Glutamatergic neuron (in vitro differentiated cells): ENCODE results near the gene PHLDB2. TPM values are rescaled to one million over a fixed set of nuclear protein-coding genes. Genes with fewer than 3 reads are reported as not detected.

Experiments
- DNase-seq: peaks from one replicate; pipeline ENCODE4 v3.0.0; 2022
- H3K27ac Mint-ChIP-seq: one replicate; pipeline ENCODE4 v1.8.0; 2020; ENCODE audit warnings: mild to moderate bottlenecking, mixed read lengths, inconsistent platforms; ENCODE audit not compliant: unreplicated experiment
- H3K27me3 Mint-ChIP-seq: one replicate; pipeline ENCODE4 v1.8.0; 2020; ENCODE audit warnings: mild to moderate bottlenecking, moderate library complexity, mixed read lengths, inconsistent platforms; ENCODE audit not compliant: unreplicated experiment
- H3K36me3 Mint-ChIP-seq: one replicate; pipeline ENCODE4 v1.8.0; 2020; ENCODE audit warnings: mild to moderate bottlenecking, mixed read lengths, inconsistent platforms; ENCODE audit not compliant: unreplicated experiment
- H3K4me1 Mint-ChIP-seq: one replicate; pipeline ENCODE4 v1.8.0; 2020; ENCODE audit warnings: mild to moderate bottlenecking, low read depth, mixed read lengths, inconsistent platforms; ENCODE audit not compliant: unreplicated experiment
- H3K4me3 Mint-ChIP-seq: one replicate; pipeline ENCODE4 v1.8.0; 2020; ENCODE audit warnings: mild to moderate bottlenecking, mixed read lengths, inconsistent platforms; ENCODE audit not compliant: unreplicated experiment
- H3K9me3 Mint-ChIP-seq: one replicate; pipeline ENCODE4 v1.8.0; 2020; ENCODE audit warnings: mild to moderate bottlenecking, moderate library complexity, mixed read lengths, inconsistent platforms; ENCODE audit not compliant: unreplicated experiment
- CTCF ChIP-seq: fragments of 200-600 bp; sonication (generic); IDR thresholded peaks from one replicate; pipeline ENCODE4 v1.5.0; 2021; ENCODE audit not compliant: partially characterized antibody, unreplicated experiment
- total RNA-seq: library from RNA; stranded (reverse); fragmentation: NEBNext Ultra II Directional; extraction: Animal tissue kit (Norgen Biotek cat#: 25700); gene quantifications from one replicate; pipeline ENCODE4 v1.2.1, GENCODE V29; 2021; ENCODE audit not compliant: unreplicated experiment

PHLDB2 gene
- total RNA-seq, 1 donor from 2014 or later = 18.7 TPM

DNA sequence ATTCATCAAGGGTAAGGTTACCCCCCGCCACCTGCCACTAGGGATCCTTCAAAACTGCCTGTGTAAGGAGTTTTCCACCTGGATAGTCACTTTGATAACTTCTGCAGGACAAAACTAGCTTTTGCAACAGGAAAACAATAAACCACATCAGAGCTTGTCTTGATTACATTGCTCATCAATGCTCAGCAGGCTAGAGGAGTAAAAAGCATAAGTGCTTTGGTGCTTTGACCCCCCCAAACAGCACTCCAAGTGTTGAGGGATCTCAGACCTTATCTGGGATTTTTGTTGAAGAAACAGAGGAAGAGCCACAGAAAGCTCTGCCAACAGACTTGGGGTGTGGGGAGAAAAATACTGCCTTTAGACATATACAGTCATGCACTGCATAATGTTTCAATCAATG is 10.8 kb upstream of the PHLDB2 start:
- Mint-ChIP-seq H3K27ac (no peak overlapping the region), H3K36me3 (no peaks in the 10 kb centered on the region), H3K9me3 (no peaks in the 10 kb centered on the region), H3K4me1 (no peaks in the 10 kb centered on the region), H3K27me3 (no peaks in the 10 kb centered on the region), H3K4me3 (no peak overlapping the region)
- no peak for TF ChIP-seq CTCF
- no peak for DNase-seq

- Mint-ChIP-seq H3K27ac (no peak overlapping the region), H3K36me3 (no peaks in the 10 kb centered on the region), H3K27me3 (no peaks in the 10 kb centered on the region), H3K4me3 (no peak overlapping the region), H3K4me1 (no peaks in the 10 kb centered on the region), H3K9me3 (no peaks in the 10 kb centered on the region)
- no peak for DNase-seq
- no peak for TF ChIP-seq CTCF
These were observed 10.3 kb upstream of the PHLDB2 start for GRCh38 chr3:111848778-111849177.

- no peak for DNase-seq
- Mint-ChIP-seq H3K4me3 (no peak overlapping the region), H3K36me3 (no peaks in the 10 kb centered on the region), H3K4me1 (no peaks in the 10 kb centered on the region), H3K27ac (no peak overlapping the region), H3K27me3 (no peaks in the 10 kb centered on the region), H3K9me3 (no peaks in the 10 kb centered on the region)
- TF ChIP-seq CTCF = no peak
These were observed 8.5 kb upstream of the PHLDB2 start for GRCh38 chr3:111850537-111850936.

DNA sequence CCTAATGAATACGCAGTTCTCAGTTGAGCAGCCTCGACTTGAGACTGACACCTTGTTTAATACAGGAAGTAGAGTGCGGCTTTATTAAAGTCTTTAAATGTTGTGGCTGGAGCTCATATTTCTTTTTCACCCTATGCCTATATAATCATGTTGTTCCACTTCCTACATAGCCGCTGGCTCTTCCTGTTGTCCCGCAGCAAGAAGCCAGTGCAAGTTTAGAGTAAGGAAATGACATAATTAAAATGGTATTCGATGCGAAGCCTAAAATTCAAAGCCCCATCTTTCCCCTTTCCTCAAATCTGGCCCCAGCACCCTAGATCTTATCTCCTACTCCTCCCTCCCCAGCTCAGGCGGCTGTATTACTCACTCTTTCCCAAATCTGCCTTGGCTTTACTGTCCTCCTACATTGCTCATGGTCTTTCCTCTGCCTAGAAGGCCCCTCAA is 7.5 kb upstream of the PHLDB2 start:
- TF ChIP-seq CTCF = no peak
- H3K27ac Mint-ChIP-seq = no peak overlapping the region
- DNase-seq = no peak
- H3K27me3 Mint-ChIP-seq = no peaks in the 10 kb centered on the region
- no peaks in the 10 kb centered on the region for H3K9me3 Mint-ChIP-seq
- H3K4me3 Mint-ChIP-seq = no peak overlapping the region
- no peaks in the 10 kb centered on the region for H3K4me1 Mint-ChIP-seq
- H3K36me3 Mint-ChIP-seq = no peaks in the 10 kb centered on the region

DNA sequence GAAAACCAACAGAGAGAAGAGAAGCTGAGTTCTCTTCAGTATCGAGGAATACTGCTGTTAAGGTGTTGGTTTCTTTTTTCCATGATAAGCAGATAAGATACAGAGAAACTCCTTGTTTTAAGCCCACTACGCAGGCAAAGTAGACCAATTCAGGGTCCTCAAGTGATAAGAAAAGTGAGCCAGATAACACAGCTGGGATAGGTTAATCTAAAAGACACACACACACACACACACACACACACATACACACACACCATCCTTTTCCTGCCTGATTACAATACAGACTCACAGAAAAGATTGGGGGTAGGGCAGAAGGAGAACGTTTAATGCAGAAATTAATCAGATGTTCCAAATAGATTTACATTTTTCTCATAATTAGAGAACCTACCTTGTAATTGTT is 6.5 kb upstream of the PHLDB2 start:
- no peak for DNase-seq
- Mint-ChIP-seq H3K36me3 (no peaks in the 10 kb centered on the region), H3K4me3 (no peak overlapping the region), H3K4me1 (no peaks in the 10 kb centered on the region), H3K9me3 (no peaks in the 10 kb centered on the region), H3K27ac (no peak overlapping the region), H3K27me3 (no peaks in the 10 kb centered on the region)
- no peak for TF ChIP-seq CTCF
